NAMALWA (cell line): ENCODE data around the gene LPP.
"Not testable (repeated sequence)": the region's sequence is repeated elsewhere in the genome, so short reads cannot be mapped to it uniquely, and the experiment has no call there.

ENCODE experiments used
- DNase-seq: peaks from one replicate; pipeline ENCODE4 v3.0.0-alpha.2; 2015; ENCODE audit warnings: low spot score

The LPP gene

GRCh38 chr3:188594139-188594538 lies 440.2 kb downstream of the LPP start:
- DNase-seq = no peak

GRCh38 chr3:188595890-188596376 lies 442.0 kb downstream of the LPP start:
- DNase-seq = no peak

- no peak for DNase-seq
Observed at GRCh38 chr3:188598894-188599293, 444.9 kb downstream of the LPP start.

- DNase-seq = no peak
Observed at GRCh38 chr3:188602111-188602510, 448.2 kb downstream of the LPP start.

- no peak for DNase-seq
Observed at GRCh38 chr3:188602620-188603019, 448.7 kb downstream of the LPP start.

- no peak for DNase-seq
Observed at GRCh38 chr3:188604651-188605050, 450.7 kb downstream of the LPP start.

GRCh38 chr3:188605231-188605630 lies 451.3 kb downstream of the LPP start:
- DNase-seq = no peak

GRCh38 chr3:188605905-188606304 lies 451.9 kb downstream of the LPP start:
- no peak for DNase-seq

GRCh38 chr3:188607805-188608315 lies 453.9 kb downstream of the LPP start:
- peak; percentile 8 for DNase-seq

- no peak for DNase-seq
Observed at GRCh38 chr3:188608401-188608800, 454.4 kb downstream of the LPP start.

- not testable (repeated sequence) for DNase-seq
Observed at GRCh38 chr3:188613721-188614120, 459.8 kb downstream of the LPP start.

GRCh38 chr3:188617270-188617669 lies 463.3 kb downstream of the LPP start:
- no peak for DNase-seq

GRCh38 chr3:188617988-188618701 lies 464.2 kb downstream of the LPP start:
- DNase-seq = no peak

- no peak for DNase-seq
Observed at GRCh38 chr3:188620752-188621151, 466.8 kb downstream of the LPP start.

GRCh38 chr3:188624384-188624783 lies 470.4 kb downstream of the LPP start:
- no peak for DNase-seq

GRCh38 chr3:188624828-188625227 lies 470.9 kb downstream of the LPP start:
- DNase-seq = no peak

GRCh38 chr3:188627652-188628051 lies 473.7 kb downstream of the LPP start:
- no peak for DNase-seq

- DNase-seq = no peak
Observed at GRCh38 chr3:188631291-188632010, 477.5 kb downstream of the LPP start.

- DNase-seq = no peak
Observed at GRCh38 chr3:188633206-188633605, 479.2 kb downstream of the LPP start.

GRCh38 chr3:188634285-188634684 lies 480.3 kb downstream of the LPP start:
- no peak for DNase-seq

- DNase-seq = no peak
Observed at GRCh38 chr3:188635258-188636042, 481.5 kb downstream of the LPP start.

- not testable (repeated sequence) for DNase-seq
Observed at GRCh38 chr3:188636292-188636691, 482.3 kb downstream of the LPP start.
